Hepatocyte (in vitro differentiated cells): ENCODE measurements around the gene RUNX1.

Source experiments
- EZH2phosphoT487 ChIP-seq: fragments of 200-600 bp; sonication (generic); IDR thresholded peaks from one replicate; pipeline ENCODE4 v1.6.1; 2018; ENCODE audit warnings: antibody characterized with exemption, mild to moderate bottlenecking, low read depth, moderate library complexity; ENCODE audit not compliant: unreplicated experiment, severe bottlenecking
- TF ChIP-seq, protein P1 (sequence below): fragments of 200-600 bp; sonication (generic); IDR thresholded peaks from 2 replicates; pipeline ENCODE4 v1.5.1; 2016; ENCODE audit warnings: antibody characterized with exemption, mild to moderate bottlenecking; ENCODE audit not compliant: poor library complexity

- TF ChIP-seq, protein P1, sequence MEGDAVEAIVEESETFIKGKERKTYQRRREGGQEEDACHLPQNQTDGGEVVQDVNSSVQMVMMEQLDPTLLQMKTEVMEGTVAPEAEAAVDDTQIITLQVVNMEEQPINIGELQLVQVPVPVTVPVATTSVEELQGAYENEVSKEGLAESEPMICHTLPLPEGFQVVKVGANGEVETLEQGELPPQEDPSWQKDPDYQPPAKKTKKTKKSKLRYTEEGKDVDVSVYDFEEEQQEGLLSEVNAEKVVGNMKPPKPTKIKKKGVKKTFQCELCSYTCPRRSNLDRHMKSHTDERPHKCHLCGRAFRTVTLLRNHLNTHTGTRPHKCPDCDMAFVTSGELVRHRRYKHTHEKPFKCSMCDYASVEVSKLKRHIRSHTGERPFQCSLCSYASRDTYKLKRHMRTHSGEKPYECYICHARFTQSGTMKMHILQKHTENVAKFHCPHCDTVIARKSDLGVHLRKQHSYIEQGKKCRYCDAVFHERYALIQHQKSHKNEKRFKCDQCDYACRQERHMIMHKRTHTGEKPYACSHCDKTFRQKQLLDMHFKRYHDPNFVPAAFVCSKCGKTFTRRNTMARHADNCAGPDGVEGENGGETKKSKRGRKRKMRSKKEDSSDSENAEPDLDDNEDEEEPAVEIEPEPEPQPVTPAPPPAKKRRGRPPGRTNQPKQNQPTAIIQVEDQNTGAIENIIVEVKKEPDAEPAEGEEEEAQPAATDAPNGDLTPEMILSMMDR: no peak
- TF ChIP-seq EZH2phosphoT487: no peak
These were observed 251.1 kb downstream of the RUNX1 start for GRCh38 chr21:34797921-34798535.
